A549 treated with AZD9567 at 1 μM for 4 hours (cell line): ENCODE measurements around the gene TAGAP. TPM values are rescaled to one million over a fixed set of nuclear protein-coding genes. Genes with fewer than 3 reads are reported as not detected.

Experiments used
- total RNA-seq: library from RNA; stranded (reverse); fragments of 200-300 nt; extraction: Qiagen RNA extraction; gene quantifications from 5 replicates; pipeline ENCODE4 v1.2.3, GENCODE V29; 2022; ENCODE audit not compliant: insufficient read depth

Gene TAGAP, protein sequence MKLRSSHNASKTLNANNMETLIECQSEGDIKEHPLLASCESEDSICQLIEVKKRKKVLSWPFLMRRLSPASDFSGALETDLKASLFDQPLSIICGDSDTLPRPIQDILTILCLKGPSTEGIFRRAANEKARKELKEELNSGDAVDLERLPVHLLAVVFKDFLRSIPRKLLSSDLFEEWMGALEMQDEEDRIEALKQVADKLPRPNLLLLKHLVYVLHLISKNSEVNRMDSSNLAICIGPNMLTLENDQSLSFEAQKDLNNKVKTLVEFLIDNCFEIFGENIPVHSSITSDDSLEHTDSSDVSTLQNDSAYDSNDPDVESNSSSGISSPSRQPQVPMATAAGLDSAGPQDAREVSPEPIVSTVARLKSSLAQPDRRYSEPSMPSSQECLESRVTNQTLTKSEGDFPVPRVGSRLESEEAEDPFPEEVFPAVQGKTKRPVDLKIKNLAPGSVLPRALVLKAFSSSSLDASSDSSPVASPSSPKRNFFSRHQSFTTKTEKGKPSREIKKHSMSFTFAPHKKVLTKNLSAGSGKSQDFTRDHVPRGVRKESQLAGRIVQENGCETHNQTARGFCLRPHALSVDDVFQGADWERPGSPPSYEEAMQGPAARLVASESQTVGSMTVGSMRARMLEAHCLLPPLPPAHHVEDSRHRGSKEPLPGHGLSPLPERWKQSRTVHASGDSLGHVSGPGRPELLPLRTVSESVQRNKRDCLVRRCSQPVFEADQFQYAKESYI
- total RNA-seq: 0.02 TPM in 1 of 5 replicates, not detected in the others

DNA sequence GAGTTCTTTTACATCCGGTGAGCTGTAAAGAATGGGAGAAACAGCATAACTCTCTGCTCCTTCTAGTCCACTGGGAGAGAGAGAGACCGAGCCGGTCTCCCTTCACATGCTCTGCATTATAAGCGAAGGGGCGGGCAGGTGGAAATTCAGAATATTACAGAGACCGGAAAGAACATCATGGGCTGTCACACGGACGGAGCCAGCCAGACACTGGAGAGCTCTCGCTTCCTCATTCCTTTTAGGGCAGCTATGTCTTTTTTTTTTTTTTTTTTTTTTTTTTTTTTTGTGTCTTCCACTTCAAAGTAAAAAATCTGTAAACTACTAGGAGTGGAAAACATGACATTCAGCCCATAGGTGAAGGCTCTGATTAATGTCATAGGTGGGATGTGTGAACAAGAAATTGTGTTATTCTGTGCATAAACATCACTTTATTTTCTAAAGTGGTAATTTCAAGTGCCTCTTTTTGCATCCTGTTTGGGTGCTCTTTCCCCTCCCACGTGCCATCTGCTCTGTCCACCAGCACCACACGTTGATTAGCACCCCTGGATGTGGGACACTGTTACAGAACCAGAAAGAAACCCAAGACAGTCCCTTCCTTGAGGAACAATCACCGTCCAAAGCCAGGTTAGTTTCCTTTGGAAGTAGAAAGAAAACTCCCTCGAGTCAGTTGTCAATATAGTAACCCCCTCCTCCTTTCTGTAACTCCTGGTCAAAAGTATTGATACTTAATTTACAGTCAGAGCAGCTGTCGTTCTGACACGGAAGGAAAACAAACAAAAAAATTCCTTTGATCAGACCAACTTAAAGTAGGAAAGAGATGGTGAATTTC is at the start of gene TAGAP:
Gene TAGAP, minus strand, starts transcription at position 93 of the 829 bp plus-strand sequence. CDS start 845 bp downstream, outside the sequence.

DNA sequence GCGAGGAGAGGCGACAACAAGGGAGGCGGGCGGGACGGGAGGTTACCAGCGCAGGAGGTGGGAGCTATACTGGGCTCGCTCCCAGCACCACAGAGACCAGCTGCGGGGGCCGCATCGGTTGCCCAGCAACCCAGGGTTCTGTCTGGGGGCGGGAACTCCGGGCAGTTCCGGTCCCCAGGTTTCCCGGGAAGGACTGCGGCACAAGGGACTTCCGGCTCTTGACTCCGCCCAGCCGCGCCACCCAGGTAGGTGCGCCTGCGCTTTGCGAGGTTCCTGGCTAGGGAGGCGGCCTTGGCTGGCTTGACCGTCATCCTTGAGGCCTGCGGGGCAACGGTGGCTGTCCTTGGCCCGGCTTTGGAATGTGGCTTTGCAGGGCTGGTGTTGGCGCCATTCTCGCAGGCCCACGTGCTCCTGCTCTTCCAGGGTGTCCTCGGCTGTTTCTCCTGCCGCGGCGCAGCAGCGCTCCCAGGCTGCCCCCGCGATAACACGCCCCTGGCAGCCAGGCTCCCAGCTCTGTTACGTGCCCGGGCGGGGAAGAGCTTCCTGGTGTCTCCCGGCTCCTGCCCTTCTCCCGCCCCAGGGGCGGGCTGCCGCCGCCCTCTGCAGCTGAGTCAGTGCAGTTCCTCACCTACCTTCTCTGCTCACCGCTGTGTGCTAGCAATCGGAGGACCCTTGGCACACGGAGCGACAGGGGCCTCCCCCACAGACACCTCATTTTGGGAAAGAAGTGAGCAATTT is 45.0 kb downstream of the TAGAP start, which contains the start of gene RSPH3:
Gene RSPH3, minus strand, starts transcription at position 537 of the 738 bp plus-strand sequence. CDS start 652 bp downstream, outside the sequence.

Other genes starting within 250 kb of the TAGAP start
- 369 to 471 TPM (median 396 TPM) in 5 replicates for gene EZR, start 225.6 kb downstream of the TAGAP start, total RNA-seq
- gene RSPH3, start 44.8 kb downstream of the TAGAP start, total RNA-seq: 4.3 to 5.9 TPM (median 5.3 TPM) in 5 replicates
- 0.07 to 0.12 TPM (median 0.08 TPM) in 4 of 5 replicates, not detected in the other for gene FNDC1, start 124.4 kb upstream of the TAGAP start, total RNA-seq